Activated B cell treated with CpG ODN at 0.5 μM for 24 hours (primary cell): ENCODE results near the gene TMTC3. TPM values are rescaled to one million over a fixed set of nuclear protein-coding genes. Genes with fewer than 3 reads are reported as not detected.

ENCODE experiments used
- ATAC-seq: fragments of 200-7000 bp; cut with Tn5 transposase; one replicate; pipeline ENCODE4 v1.10.0; 2021; ENCODE audit warnings: low read depth, mild to moderate bottlenecking, moderate library complexity
- CTCF ChIA-PET: fragments of 350-600 bp; sonication (Branson Sonifier 250); formaldehyde crosslinking; loops from one replicate; lab custom pipeline; 2021; ENCODE audit warnings: antibody characterized with exemption; lab: Charles Lee
- POLR2A ChIA-PET: fragments of 350-600 bp; sonication (Branson Sonifier 250); formaldehyde crosslinking; loops from one replicate; lab custom pipeline; 2021; ENCODE audit warnings: antibody characterized with exemption; lab: Charles Lee
- DNase-seq: peaks from one replicate; pipeline ENCODE4 v3.0.0; 2022
- H3K27ac Mint-ChIP-seq: one replicate; pipeline ENCODE4 v1.8.0; 2020; ENCODE audit warnings: mixed read lengths
- H3K27me3 Mint-ChIP-seq: one replicate; pipeline ENCODE4 v1.8.0; 2021; ENCODE audit warnings: mixed read lengths
- H3K36me3 Mint-ChIP-seq: one replicate; pipeline ENCODE4 v1.8.0; 2021; ENCODE audit warnings: low read depth, mixed read lengths
- H3K4me1 Mint-ChIP-seq: one replicate; pipeline ENCODE4 v1.8.0; 2021; ENCODE audit warnings: mixed read lengths
- H3K4me3 Mint-ChIP-seq: one replicate; pipeline ENCODE4 v1.8.0; 2020; ENCODE audit warnings: mild to moderate bottlenecking, mixed read lengths
- H3K9me3 Mint-ChIP-seq: one replicate; pipeline ENCODE4 v1.8.0; 2020; ENCODE audit warnings: mixed read lengths
- intact Hi-C: fragments of 100-400 bp; cut with micrococcal nuclease; formaldehyde crosslinking; loops from one replicate; pipeline ENCODE4 v1.15.1; 2024
- total RNA-seq: library from RNA; stranded (reverse); gene quantifications from 2 replicates; pipeline ENCODE4 v1.2.3, GENCODE V29; 2022
- TF ChIP-seq, protein P1 (sequence below): fragments of 200-600 bp; IDR thresholded peaks from one replicate; pipeline ENCODE4 v1.8.0; 2022; ENCODE audit warnings: antibody characterized with exemption, mild to moderate bottlenecking

Gene TMTC3
- total RNA-seq, 1 donor from 2014 or later = 7.4 TPM

DNA sequence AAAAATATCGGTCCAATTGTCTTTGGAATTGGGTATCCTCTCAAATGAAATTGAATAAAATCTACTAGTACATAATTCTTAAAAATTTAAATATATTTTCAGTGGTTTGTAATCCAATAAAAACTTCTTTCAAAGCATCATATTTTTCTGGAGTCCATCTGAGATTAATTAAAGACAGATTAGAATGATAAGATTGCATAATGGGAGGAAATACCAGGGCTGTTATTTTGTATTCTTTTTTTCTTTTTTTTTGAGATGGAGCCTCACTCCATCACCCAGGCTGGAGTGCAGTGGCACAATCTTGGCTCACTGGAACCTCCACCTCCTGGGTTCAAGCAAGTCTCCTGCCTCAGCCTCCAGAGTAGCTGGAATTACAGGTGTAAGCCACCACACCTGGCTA, 103.8 kb downstream of the TMTC3 start:
- POLR2A ChIA-PET = no interaction called here
- Mint-ChIP-seq H3K4me1 (no peaks in the 10 kb centered on the region), H3K4me3 (no peak overlapping the region), H3K27ac (no peak overlapping the region), H3K36me3 (no peaks in the 10 kb centered on the region), H3K27me3 (peaks cover 2% of the 10 kb centered on the region), H3K9me3 (no peaks in the 10 kb centered on the region)
- no peak for ATAC-seq
- TF ChIP-seq, protein P1, sequence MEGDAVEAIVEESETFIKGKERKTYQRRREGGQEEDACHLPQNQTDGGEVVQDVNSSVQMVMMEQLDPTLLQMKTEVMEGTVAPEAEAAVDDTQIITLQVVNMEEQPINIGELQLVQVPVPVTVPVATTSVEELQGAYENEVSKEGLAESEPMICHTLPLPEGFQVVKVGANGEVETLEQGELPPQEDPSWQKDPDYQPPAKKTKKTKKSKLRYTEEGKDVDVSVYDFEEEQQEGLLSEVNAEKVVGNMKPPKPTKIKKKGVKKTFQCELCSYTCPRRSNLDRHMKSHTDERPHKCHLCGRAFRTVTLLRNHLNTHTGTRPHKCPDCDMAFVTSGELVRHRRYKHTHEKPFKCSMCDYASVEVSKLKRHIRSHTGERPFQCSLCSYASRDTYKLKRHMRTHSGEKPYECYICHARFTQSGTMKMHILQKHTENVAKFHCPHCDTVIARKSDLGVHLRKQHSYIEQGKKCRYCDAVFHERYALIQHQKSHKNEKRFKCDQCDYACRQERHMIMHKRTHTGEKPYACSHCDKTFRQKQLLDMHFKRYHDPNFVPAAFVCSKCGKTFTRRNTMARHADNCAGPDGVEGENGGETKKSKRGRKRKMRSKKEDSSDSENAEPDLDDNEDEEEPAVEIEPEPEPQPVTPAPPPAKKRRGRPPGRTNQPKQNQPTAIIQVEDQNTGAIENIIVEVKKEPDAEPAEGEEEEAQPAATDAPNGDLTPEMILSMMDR = no peak
- intact Hi-C loops = no loop called here
- CTCF ChIA-PET = no interaction called here
- DNase-seq = no peak

DNA sequence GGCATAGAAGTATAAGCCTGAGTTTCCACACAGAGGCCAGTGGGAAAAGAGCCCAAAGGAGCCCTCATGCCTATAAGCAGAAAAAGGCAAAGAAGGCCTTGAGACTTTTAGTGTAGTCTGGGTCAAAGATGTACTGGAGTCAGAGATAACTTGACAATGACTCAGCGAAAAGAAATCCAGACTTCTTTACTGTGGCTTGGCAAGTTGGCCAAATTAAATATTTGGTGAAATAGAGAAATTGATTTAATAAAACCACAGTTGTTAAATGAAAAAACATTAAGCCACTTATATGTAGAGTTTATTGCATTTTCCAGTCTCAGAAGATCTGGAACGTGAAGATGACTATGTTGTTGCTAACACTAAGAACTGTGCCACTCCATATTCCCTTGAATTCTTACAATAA, 105.1 kb downstream of the TMTC3 start:
- ChIA-PET CTCF (no interaction called here), POLR2A (no interaction called here)
- TF ChIP-seq, protein P1 = no peak
- H3K27me3 Mint-ChIP-seq = peaks cover 2% of the 10 kb centered on the region
- intact Hi-C loops = no loop called here
- ATAC-seq (no peak), DNase-seq (no peak)
- H3K27ac Mint-ChIP-seq = no peak overlapping the region
- no peaks in the 10 kb centered on the region for H3K9me3 Mint-ChIP-seq
- no peaks in the 10 kb centered on the region for H3K4me1 Mint-ChIP-seq
- H3K36me3 Mint-ChIP-seq = no peaks in the 10 kb centered on the region
- no peak overlapping the region for H3K4me3 Mint-ChIP-seq

DNA sequence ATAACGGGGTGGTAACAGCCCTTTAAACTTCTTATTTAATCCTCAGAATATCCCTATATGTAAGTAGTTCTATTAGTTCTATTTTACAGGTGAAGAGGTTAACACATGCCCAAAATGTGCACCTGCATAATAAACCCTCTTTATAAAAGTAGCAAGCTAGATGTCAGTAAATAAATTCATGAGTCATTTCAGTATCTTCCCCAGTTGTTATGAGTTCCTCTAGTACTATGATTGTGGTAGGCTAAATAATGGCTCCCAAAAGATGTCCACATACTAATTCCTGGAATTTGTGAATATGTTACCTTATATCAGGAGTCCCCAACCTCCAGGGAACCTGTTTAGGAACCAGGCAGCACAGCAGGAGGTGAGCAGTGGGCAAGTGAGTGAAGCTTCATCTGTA, 106.5 kb downstream of the TMTC3 start:
- Mint-ChIP-seq H3K4me1 (no peaks in the 10 kb centered on the region), H3K27ac (no peak overlapping the region), H3K9me3 (no peaks in the 10 kb centered on the region), H3K27me3 (peaks cover 2% of the 10 kb centered on the region), H3K4me3 (no peak overlapping the region), H3K36me3 (no peaks in the 10 kb centered on the region)
- ChIA-PET CTCF (no interaction called here), POLR2A (no interaction called here)
- TF ChIP-seq, protein P1 = no peak
- no peak for ATAC-seq
- DNase-seq = no peak
- intact Hi-C loops = no loop called here

Other genes starting within 250 kb of the TMTC3 start
- gene C12orf50, start 112.9 kb upstream of the TMTC3 start, total RNA-seq = 0.07 and 0.12 TPM in 2 replicates
- 13.7 and 15.0 TPM in 2 replicates for gene CEP290, start 219 bp upstream of the TMTC3 start, total RNA-seq